ENCODE measurements around the gene OR9Q1.

GRCh38 chr11:58006940-58007339 lies 16.7 kb upstream of the OR9Q1 start:
- TF ChIP-seq FOXA1 (IDR thresholded peaks at IDR 0.05), result no peak
- no peak for TF ChIP-seq SP1 (IDR thresholded peaks at IDR 0.05)
- no peak for TF ChIP-seq L3MBTL2 (conservative IDR thresholded peaks at IDR 0.05)

Measured in HEK293T (cell line).